Tibial artery (tissue), 4 donors: ENCODE results near the gene KRTCAP2.

Source experiments
- DNase-seq, 2 donors: peaks; one replicate each; pipeline ENCODE4 v3.0.0-alpha.2; 2019
- H3K27ac ChIP-seq, 2 donors: fragments of 200-600 bp; sonication (generic) in 1 of 2; 1 replicate in 1 of 2; 2 replicates in 1 of 2; pipeline ENCODE4 v1.5.1; 2018 to 2019; ENCODE audit warnings: mild to moderate bottlenecking in 1 of 2
- H3K27me3 ChIP-seq, 2 donors: fragments of 200-600 bp; sonication (generic) in 1 of 2; one replicate each; pipeline versions ENCODE4 v1.5.1 to v1.6.0; 2016 to 2019
- H3K36me3 ChIP-seq, 3 donors: fragments of 200-600 bp; sonication (generic) in 2 of 3; one replicate each; pipeline ENCODE4 v1.5.1; 2016 to 2019; ENCODE audit warnings: mild to moderate bottlenecking in 2 of 3
- H3K4me1 ChIP-seq, 4 donors: fragments of 200-600 bp; sonication (generic) in 2 of 4; 1 replicate in 3 of 4; 2 replicates in 1 of 4; pipeline ENCODE4 v1.5.1; 2016 to 2019
- H3K4me3 ChIP-seq, 2 donors: fragments of 200-600 bp; sonication (generic) in 1 of 2; 1 replicate in 1 of 2; 2 replicates in 1 of 2; pipeline ENCODE4 v1.5.1; 2018 to 2019; ENCODE audit warnings: mild to moderate bottlenecking in 2 of 2
- H3K9me3 ChIP-seq, 3 donors: fragments of 200-600 bp; sonication (generic) in 1 of 3; one replicate each; pipeline ENCODE4 v1.5.1; 2016 to 2019
- intact Hi-C: fragments of 100-400 bp; cut with DNase I; formaldehyde crosslinking; loops from one replicate; pipeline ENCODE4 v1.15.0; 2023; ENCODE audit warnings: low total_unique reads
- TF ChIP-seq, protein P1 (sequence below), 2 experiments: fragments of 200-600 bp in 1 of 2; fragments of 450-650 bp in 1 of 2; IDR thresholded peaks; one replicate each; pipeline ENCODE4 v1.5.1; 2017 to 2019; ENCODE audit warnings: antibody characterized with exemption in 2 of 2, mild to moderate bottlenecking in 1 of 2, moderate library complexity in 1 of 2

Gene KRTCAP2

DNA sequence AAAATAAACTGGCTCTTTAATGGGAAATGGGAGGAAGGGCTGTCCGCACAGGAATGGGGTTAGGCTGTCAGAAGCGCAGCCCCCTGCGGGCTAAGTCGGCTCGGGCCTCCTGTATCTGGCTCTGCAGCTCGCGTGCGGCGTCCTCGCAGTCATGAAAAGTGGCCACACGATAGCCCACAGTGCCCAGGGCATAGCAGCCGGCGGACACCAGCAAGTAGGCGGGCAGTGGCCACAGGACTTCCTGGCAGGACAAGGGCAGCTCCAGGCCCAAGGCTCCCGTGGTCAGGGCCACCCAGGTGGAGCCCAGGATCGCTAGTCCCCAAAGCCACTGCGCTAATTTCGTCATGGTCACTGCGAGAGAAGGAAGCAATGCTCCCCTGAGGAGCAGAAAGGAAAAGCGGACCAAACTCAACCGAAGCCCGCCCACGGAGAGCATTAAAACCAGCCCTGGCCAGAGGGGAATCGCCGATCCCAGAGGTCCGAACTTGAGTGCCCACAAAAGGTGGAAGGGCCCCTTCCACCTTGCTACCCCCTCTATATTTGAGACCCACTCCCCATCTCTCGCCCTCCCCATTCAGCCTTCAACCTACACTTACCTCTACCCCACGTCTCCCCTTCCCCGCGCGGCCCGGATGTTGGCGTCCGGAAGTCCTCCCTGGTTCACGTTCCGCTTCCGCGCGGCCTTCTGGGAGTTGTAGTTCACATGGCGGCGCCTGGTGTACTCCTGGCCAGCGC, 33.0 kb downstream of the KRTCAP2 start, which contains the start of gene DPM3:
TSS of gene DPM3 (minus strand) at position 637 of the 735 bp plus-strand sequence. CDS start at position 346, 291 bp downstream.
- Histone ChIP-seq H3K4me1 (peaks cover 0 to 32% (median 25%) of the 10 kb centered on the region in 4 donors), H3K27me3 (no peaks in the 10 kb centered on the region), H3K9me3 (no peaks in the 10 kb centered on the region), H3K36me3 (no peaks in the 10 kb centered on the region), H3K4me3 (peak within 1 kb of the TSS; percentile 67 to 85), H3K27ac (peak within 1 kb of the TSS; percentile 90 to 92)
- intact Hi-C loops: no loop called here
- DNase-seq: peak; percentile 91 to 93
- TF ChIP-seq, protein P1, sequence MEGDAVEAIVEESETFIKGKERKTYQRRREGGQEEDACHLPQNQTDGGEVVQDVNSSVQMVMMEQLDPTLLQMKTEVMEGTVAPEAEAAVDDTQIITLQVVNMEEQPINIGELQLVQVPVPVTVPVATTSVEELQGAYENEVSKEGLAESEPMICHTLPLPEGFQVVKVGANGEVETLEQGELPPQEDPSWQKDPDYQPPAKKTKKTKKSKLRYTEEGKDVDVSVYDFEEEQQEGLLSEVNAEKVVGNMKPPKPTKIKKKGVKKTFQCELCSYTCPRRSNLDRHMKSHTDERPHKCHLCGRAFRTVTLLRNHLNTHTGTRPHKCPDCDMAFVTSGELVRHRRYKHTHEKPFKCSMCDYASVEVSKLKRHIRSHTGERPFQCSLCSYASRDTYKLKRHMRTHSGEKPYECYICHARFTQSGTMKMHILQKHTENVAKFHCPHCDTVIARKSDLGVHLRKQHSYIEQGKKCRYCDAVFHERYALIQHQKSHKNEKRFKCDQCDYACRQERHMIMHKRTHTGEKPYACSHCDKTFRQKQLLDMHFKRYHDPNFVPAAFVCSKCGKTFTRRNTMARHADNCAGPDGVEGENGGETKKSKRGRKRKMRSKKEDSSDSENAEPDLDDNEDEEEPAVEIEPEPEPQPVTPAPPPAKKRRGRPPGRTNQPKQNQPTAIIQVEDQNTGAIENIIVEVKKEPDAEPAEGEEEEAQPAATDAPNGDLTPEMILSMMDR (IDR thresholded peaks at IDR 0.05): no peak

DNA sequence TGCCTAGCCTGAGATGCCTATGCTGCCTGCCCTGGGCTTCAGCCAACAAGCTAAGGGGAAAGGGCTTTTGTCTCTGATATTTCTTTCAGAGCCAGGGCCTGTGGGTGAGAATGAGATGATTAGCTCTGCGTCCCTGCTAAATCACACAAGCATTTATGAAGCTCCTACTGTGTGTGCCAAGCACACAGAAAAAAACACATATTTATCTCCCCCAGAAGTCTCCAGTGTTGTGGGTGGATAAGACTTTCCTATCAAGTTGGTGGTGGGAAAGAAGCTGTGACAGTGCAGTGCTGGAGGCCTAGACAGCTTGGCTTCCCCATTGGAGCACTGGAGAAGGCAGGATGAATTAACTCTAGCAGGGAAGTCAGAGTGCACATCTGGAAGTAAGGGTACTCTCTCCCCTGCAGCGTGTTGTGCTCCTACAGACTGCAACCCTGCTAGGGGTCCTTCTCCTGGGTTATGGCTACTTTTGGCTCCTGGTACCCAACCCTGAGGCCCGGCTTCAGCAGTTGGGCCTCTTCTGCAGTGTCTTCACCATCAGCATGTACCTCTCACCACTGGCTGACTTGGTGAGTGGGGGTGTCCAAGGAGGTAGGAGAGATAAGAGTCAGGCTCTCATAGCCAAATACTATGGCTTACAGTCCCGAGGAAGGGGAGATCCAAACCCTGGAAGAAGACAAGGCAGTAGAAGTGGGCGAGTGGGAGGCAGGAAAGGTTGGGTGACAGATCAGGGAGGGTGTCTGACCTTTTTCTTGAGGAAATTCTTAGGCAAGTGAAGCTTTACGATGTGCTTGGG, 35.8 kb downstream of the KRTCAP2 start:
- Histone ChIP-seq H3K27me3 (no peaks in the 10 kb centered on the region), H3K27ac (peak overlapping the region; percentile 93 to 97), H3K9me3 (no peaks in the 10 kb centered on the region), H3K4me3 (no peak overlapping the region), H3K4me1 (peaks cover 0 to 42% (median 34%) of the 10 kb centered on the region in 4 donors), H3K36me3 (peaks cover 0 to 23% (median 0%) of the 10 kb centered on the region in 3 donors)
- TF ChIP-seq, protein P1 (IDR thresholded peaks at IDR 0.05): no peak
- no peak for DNase-seq
- intact Hi-C loops: no loop called here

DNA sequence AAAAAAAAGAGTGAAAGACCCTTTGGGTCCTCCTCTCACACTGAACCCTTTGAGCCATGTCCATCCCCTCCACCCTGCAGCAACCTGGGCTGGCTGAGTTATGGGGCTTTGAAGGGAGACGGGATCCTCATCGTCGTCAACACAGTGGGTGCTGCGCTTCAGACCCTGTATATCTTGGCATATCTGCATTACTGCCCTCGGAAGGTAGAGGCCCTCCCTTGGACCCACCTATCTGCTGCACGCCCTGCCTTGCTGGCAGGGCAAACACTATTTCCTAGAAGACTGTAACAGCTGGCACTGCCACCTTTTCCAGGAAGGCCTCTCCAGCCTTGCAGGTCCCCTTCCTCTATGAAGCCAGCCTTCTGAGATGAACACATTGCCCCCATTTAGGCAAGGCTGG, 36.4 kb downstream of the KRTCAP2 start:
- intact Hi-C loops: no loop called here
- H3K4me1 ChIP-seq: peaks cover 0 to 42% (median 34%) of the 10 kb centered on the region in 4 donors

DNA sequence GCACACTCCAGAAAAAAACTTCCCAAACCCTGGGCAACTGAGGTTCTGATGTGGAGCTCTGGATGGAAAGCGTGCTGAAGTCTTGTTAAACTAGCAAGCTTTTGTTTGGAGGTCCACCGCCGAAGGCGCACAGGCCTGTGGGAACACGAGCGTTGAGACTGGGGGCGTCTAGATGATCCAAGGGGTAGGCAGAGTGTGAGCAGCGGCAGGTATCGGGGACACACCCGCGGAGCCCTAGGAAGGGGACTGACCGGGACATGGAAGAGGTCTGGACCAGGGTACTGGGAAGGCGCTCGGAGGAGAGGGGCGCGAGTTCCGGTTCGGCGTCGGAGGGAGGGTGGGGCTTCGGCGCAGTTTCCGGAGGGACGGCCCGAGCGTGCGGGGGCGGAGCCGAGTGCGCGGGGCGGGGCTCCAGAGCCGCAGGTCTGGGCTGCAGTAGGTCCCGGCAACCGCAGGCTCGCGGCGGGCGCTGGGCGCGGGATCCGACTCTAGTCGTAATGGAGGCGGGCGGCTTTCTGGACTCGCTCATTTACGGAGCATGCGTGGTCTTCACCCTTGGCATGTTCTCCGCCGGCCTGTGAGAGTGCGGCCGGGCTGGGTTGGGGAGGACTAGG, 37.6 kb downstream of the KRTCAP2 start, which contains the start of gene SLC50A1:
TSS of gene SLC50A1 (plus strand) at position 438 of the 614 bp plus-strand sequence. CDS start at position 498, 60 bp downstream.
- Histone ChIP-seq H3K4me3 (peak within 1 kb of the TSS; percentile 64 to 75), H3K36me3 (peaks cover 0 to 36% (median 0%) of the 10 kb centered on the region in 3 donors), H3K27me3 (peaks cover 0 to 10% of the 10 kb centered on the region in 2 donors), H3K27ac (peak within 1 kb of the TSS; percentile 93 to 97), H3K4me1 (peaks cover 0 to 41% (median 34%) of the 10 kb centered on the region in 4 donors), H3K9me3 (no peaks in the 10 kb centered on the region)
- intact Hi-C loops: no loop called here
- TF ChIP-seq, protein P1 (IDR thresholded peaks at IDR 0.05): peak; percentile 46 to 67
- DNase-seq: peak; percentile 91 to 97

More for the DNA sequence above, 36.4 kb downstream of the KRTCAP2 start:
- H3K36me3 ChIP-seq: peaks cover 0 to 29% (median 0%) of the 10 kb centered on the region in 3 donors
- no peak for DNase-seq
- peak overlapping the region; percentile 93 to 97 for H3K27ac ChIP-seq
- H3K9me3 ChIP-seq: no peaks in the 10 kb centered on the region
- H3K27me3 ChIP-seq: peaks cover 0 to 2% of the 10 kb centered on the region in 2 donors
- TF ChIP-seq, protein P1 (IDR thresholded peaks at IDR 0.05): no peak
- H3K4me3 ChIP-seq: peak overlapping the region; percentile 64 to 75

DNA sequence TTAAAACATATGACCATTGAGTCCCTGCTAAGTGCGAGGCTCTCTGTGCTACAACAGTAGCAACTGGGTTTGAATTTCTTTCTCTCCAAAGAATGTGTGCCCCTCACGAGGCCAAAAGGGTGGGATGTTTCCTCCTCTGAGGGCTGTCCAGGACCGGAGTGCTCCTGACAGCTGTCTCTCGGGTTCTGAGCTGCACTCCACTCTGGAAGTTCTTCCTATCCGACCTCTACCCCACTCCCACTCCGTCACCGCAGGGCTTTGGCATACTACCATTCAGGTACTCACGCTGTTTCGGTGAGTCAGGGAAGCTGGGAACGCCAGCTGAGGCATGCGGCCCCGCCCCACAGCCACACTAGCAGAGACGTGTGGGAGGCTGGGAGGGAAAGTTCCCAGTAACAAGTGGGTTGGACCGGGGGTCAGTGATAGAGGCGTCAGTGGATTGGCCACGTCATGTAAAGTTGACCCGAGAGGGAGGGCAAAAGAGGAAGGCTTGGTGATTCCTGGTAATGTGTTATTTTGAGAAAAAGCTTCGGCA, 38.2 kb downstream of the KRTCAP2 start:
- Histone ChIP-seq H3K4me3 (peak overlapping the region; percentile 64 to 75), H3K9me3 (no peaks in the 10 kb centered on the region), H3K4me1 (peaks cover 0 to 41% (median 33%) of the 10 kb centered on the region in 4 donors), H3K27me3 (peaks cover 0 to 16% of the 10 kb centered on the region in 2 donors), H3K27ac (peak overlapping the region; percentile 93 to 97), H3K36me3 (peaks cover 0 to 36% (median 0%) of the 10 kb centered on the region in 3 donors)
- TF ChIP-seq, protein P1 (IDR thresholded peaks at IDR 0.05): no peak
- DNase-seq: peak; percentile 94 to 96
- intact Hi-C loops: no loop called here
